C1 segment of cervical spinal cord (tissue), 14 donors: ENCODE results near the gene PTPRD.
A peak's percentile ranks its signal among the peaks of the same experiment; 100 is the strongest.

Experiments used
- DNase-seq, 14 donors: peaks; one replicate each; lab custom pipeline; 2025; lab: John Stamatoyannopoulos, UW

Gene PTPRD

DNA sequence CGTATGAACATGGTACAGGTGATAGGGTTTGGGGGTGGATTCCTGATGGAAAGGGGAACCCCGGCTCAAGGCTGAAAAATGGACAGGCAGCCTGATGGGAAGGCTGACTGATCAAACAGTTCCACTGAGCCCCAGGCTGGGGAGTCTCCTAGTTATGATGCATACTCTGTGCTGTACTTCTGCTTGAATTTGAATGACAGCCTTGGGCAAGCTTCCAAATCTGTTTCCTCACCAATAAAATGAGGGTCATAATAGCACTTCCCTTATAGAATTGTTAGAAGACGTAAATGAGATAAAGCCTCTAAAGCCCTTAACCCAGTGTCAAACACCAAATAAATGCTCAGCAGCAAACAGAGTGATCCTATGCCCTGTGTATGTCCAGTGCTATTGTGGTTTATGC is 2334.8 kb downstream of the PTPRD start:
- no peak for DNase-seq

DNA sequence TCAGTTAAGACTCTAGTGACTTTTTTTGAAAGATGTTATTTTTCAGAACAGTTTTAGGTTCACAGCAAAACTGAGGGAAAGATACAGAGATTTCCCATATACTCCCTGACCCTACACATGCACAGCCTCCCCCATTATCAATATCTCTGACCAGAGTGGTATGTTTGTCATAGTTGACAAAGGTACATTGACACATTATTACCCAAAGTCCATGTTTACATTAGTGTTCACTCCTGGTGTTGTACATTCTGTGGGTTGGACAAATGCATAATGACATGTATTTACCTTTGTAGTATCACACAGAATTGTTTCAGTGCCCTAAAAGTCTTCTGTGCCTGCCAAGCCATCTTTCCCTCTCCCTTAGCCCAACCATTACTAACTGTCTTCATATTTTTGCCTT is 2342.6 kb downstream of the PTPRD start:
- no peak for DNase-seq

DNA sequence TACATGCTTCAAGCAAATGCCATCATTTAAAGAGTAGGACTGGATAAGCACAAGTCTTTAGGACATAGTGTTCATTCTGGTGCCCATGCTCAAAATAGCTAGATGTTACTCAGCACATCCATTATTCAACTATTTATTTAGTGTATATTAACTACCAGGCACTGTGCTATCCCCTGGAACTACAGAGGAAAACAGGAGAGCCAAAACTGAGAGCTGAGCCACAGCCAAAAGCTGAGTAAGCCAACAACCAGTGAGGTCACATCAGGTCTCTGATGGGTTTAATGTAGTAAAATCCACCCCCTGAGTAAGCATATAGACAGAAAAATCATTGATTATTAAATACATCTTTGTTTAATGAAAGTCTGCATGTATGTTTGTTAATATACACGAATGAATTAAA is 2343.9 kb downstream of the PTPRD start:
- peak in 1 of 14 donors; percentile 13 for DNase-seq

DNA sequence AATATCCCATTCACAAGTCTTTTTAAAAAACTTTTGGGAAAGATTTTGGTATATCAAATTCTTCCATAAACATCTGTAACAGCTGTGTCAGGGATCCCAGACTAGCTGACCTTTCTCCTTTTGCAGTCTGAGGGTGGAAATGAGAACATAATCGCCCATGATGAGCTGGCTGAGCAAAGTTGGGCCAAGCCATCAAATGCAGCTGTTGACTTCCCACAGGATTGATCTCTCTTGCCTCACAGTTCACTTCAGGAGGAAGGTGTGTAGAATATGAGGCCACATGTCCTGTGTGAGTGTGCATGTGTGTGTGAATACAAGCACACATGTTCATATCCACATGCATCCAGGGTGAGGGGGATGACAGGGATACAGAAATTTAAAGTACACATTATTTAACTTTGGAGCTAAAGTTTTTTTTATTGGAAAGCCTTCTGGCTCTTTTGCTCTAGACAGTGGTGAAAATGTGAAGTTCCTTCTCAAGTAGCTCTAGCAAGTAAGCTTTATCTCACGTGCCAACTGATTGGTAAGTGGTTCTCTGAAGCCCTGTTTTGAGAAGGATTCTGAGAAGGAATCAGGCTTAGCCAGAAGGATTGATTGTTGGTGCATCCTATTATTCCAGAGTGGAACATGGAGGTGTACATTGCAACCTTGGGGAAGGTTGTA is 2344.5 kb downstream of the PTPRD start:
- DNase-seq: no peak

DNA sequence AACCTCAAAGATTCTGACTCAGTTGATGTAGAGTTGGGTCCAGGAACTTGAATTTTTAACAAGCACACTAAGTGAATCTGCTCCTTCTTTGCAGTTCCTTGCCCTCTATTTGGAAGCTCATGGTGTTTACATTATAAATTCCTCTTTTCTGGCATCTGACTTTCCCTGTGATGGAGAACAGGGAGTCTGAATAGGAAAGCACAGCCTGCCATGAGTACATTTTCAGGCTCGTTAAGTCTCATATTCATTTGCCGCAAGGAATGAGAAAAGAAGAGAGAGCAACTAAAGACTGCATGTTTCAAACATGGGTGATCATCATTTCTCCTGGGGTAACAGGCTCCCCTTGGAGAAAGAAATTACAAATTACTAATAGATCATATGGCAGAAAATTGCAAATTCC is 2345.2 kb downstream of the PTPRD start:
- DNase-seq: peak in 1 of 14 donors; percentile 48

DNA sequence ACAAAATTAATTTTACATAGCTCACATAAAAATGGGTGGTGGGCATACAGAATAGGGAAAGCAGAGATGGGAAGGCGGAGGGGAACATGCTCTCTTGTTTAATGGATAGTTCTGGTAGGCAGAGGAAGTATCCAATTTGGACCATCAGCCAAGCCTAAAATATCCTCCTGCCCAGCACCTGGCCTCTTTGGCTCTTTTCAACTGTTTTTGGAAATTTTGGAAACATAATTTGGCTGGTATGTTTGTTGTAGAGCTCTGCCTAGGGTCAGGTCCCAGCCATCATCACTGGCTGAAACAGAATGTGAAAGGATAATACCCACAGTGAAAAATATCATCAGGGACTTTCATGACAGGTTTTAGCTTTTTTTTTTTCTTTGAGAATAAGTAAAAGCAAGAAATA is 2345.9 kb downstream of the PTPRD start:
- DNase-seq: peak in 1 of 14 donors; percentile 98

DNA sequence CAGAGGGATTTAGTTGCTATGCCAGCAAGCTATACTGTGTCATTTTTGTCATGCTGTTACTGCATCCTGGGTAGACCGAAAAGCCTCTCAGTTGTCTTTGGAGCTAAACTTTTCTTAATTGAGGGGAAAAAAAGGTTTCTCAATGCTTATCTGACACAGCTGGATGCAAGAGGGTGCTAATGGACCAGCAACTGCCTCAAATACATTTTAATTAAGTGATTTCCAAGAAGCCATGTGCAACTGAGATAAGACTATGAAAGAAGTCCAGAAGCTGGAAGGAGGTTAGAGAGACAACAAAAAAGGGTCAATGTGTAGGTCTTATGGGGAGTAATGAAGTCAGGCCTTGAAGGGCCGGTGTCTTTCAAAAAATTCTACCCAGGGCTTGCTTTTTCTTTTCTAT is 2347.5 kb downstream of the PTPRD start:
- DNase-seq: peak in 1 of 14 donors; percentile 46
